Epithelial cell of proximal tubule (primary cell): ENCODE results near the gene OSBPL5. TPM values are rescaled to one million over a fixed set of nuclear protein-coding genes. Genes with fewer than 3 reads are reported as not detected.

ENCODE experiments used
- DNase-seq: peaks from one replicate; pipeline ENCODE4 v3.0.0-alpha.2; 2011; ENCODE audit warnings: low read depth
- H3K4me3 ChIP-seq: 2 replicates; pipeline ENCODE4 v1.5.1; 2011; ENCODE audit warnings: low read depth, mild to moderate bottlenecking, low read length
- total RNA-seq: library from RNA; depleted of rRNA; stranded (reverse); fragments of >200 nt; gene quantifications from 2 replicates; pipeline ENCODE4 v1.2.3, GENCODE V29; 2015
- TF ChIP-seq, protein P1 (sequence below): conservative IDR thresholded peaks from 2 replicates; pipeline ENCODE4 v1.5.1; 2012; ENCODE audit warnings: low read depth, mild to moderate bottlenecking, low read length

The OSBPL5 gene
- total RNA-seq, 1 donor from 2014 or later = 25.3 TPM

DNA sequence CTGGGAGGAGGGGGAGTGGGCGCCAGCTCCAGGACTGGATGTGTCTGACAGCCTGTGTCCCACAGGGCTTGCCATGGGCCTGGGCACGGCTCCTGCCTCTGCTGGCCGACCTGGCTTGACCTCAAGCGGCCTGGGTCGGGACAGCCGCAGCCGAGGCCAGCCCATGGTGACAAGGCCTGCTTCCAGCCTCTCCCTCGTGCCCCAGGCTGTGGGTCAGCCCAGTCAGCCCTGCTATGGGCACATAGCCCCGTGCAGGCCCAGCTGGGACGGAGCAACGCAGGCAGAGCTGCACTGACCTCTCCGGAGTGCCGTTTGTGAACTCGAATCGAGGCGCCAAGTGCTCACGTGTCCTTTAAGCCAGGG lies 17.9 kb downstream of the OSBPL5 start:
- TF ChIP-seq, protein P1, sequence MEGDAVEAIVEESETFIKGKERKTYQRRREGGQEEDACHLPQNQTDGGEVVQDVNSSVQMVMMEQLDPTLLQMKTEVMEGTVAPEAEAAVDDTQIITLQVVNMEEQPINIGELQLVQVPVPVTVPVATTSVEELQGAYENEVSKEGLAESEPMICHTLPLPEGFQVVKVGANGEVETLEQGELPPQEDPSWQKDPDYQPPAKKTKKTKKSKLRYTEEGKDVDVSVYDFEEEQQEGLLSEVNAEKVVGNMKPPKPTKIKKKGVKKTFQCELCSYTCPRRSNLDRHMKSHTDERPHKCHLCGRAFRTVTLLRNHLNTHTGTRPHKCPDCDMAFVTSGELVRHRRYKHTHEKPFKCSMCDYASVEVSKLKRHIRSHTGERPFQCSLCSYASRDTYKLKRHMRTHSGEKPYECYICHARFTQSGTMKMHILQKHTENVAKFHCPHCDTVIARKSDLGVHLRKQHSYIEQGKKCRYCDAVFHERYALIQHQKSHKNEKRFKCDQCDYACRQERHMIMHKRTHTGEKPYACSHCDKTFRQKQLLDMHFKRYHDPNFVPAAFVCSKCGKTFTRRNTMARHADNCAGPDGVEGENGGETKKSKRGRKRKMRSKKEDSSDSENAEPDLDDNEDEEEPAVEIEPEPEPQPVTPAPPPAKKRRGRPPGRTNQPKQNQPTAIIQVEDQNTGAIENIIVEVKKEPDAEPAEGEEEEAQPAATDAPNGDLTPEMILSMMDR = no peak
- H3K4me3 ChIP-seq = no peak overlapping the region
- no peak for DNase-seq

DNA sequence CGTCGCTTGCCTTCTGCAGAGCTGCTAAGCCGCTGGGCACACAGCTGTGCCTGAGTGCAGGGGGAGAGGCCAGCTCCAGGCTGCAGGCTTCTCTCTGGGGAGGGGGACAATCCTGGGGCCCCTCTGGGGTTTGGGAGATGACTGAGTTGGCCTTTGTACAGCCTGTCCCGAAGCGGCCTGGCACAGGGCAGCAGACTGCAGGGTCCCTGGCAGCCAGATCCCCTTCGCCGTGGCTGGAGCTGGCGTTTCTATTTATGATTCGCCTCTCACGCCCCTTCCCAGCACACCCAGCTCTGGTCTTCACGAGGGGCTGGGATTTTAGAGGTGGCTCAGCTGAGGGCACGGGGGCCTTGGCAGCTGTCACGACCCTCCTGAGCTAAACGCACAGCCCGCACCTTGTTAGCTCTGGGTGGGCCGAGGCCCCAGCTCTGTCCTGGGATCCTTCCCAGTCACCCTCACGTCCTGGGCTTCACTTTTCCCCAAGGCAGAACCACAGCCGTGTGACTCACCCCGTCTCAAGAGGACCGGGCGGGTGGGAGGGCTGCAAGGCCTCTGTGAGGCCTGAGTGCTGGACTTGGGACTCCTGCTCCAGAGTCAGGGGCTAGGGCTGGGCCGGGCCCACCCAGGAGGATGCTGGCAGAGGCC lies 18.4 kb downstream of the OSBPL5 start:
- no peak for DNase-seq
- H3K4me3 ChIP-seq = no peak overlapping the region
- TF ChIP-seq, protein P1 = no peak

DNA sequence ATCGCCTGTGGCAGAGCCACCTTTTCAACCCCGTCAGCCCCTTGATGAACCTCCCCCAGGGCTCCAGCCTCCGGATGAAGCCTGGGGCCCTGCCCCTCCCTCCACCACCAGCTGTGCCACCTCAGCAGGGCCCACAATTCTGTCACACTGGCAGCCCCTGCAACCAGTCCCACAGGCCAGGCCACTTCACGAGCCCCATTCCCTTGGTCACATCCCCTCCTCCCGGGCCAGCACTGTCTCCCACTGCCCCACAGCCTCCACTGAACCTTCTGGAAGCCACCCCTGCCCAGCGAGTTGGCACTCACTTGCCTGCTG lies 19.9 kb downstream of the OSBPL5 start:
- no peak for DNase-seq
- no peak overlapping the region for H3K4me3 ChIP-seq
- TF ChIP-seq, protein P1 = no peak

DNA sequence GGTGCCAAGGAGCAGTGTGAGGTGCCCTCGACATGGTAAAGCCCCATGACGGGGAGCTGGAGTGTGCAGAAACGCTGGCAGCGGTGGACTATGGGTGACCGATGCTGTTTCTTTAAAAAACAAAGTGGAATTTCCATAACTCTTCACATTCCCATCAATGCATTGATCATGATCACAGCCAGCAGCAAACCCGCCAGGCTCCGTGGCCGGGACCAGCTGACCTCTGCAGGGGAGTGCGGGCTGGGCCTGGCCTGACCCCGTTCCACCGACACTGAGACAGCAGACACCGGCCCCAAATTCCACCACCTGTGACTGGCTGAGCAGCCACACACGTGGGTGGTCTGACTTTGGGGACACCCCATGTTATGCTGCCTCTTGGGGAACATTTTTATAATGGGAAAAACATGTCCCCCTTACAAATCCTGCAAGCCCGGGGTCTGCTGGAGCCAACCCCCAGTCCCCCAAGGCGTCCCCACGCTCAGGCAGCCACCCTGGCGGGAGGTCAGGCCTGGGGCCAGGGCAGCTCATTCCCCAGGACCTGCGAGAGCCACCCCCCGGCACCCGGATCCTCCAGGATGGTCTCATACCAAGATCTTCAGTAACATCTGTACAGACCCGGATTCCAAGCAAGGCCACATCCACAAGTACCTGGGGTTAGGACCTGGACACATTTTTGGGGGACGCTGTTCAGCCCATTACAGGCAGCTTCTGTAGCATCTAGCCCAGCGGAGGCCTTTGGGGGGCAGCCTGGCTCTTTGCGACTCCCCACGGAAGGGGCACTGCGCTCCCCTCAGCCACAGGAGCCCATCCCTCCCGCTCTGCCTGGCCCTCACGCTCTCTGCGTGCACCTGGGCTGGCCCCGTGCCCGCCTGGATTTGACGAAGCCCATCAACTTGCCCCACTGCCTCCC lies 20.6 kb downstream of the OSBPL5 start:
- H3K4me3 ChIP-seq = no peak overlapping the region
- TF ChIP-seq, protein P1 = no peak
- DNase-seq = no peak

DNA sequence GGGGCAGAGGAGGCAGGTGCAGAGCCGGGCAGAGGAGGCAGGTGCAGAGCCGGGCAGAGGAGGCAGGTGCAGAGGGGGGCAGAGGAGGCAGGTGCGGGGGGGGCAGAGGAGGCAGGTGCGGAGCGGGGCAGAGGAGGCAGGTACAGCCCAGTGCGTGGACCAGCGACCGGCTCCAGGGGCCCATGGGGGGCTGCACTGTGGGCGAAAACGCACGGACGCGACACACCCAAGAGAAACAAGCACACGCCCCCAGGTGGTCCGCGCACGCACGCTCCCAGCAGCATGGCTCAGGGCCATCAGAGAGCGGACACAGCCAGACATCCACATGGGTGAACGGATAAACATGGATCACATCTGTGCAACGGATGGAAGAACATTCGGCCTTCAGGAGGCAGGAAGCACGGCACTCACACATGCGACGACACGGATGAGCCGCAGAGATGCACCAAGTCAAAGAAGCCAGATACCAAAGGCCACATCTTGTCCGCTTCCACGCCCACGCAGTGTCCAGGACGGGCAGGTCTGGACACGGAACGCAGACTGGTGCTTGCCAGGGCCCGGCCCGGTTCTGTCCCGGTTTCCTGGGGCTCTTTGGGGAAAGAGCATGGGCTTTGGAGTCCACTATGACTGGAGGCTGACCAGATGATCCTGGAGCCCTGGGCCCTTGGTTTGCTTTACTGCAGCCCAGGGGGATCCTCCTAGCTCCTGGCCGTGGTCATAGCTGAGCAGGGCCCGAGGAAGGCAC lies 21.8 kb downstream of the OSBPL5 start:
- TF ChIP-seq, protein P1 = no peak
- no peak overlapping the region for H3K4me3 ChIP-seq
- no peak for DNase-seq

DNA sequence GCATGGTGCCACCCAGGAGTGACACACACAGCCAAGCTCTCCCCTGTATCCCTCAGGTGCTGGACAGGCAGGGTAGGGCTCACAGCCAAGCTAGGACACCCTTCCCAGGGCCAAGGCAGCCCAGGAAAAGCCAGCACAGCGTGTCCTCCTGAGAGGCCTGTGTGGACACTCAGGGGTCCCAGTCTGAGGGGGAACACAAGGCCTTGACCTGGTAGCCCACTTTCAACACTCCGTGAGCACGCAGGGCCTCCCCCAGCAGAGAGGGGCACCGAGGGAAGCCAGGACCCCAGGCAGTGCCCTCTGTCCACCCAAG lies 24.9 kb downstream of the OSBPL5 start:
- no peak for DNase-seq
- TF ChIP-seq, protein P1 = no peak
- H3K4me3 ChIP-seq = no peak overlapping the region
